Measurements from ENCODE around the gene FRAS1.

The FRAS1 gene

GRCh38 chr4:78558410-78558809 lies 501.3 kb downstream of the FRAS1 start:
- no peak for DNase-seq

- no peak for DNase-seq
These were observed 503.3 kb downstream of the FRAS1 start for GRCh38 chr4:78560296-78560963.

- no peak for DNase-seq
These were observed 504.6 kb downstream of the FRAS1 start for GRCh38 chr4:78561677-78562076.

- DNase-seq = no peak
These were observed 505.6 kb downstream of the FRAS1 start for GRCh38 chr4:78562687-78563086.

- no peak for DNase-seq
These were observed 508.8 kb downstream of the FRAS1 start for GRCh38 chr4:78565971-78566372.

GRCh38 chr4:78566834-78567499 lies 509.8 kb downstream of the FRAS1 start:
- no peak for DNase-seq

- no peak for DNase-seq
These were observed 510.5 kb downstream of the FRAS1 start for GRCh38 chr4:78567500-78568060.

- no peak for DNase-seq
These were observed 511.6 kb downstream of the FRAS1 start for GRCh38 chr4:78568640-78569305.

- no peak for DNase-seq
These were observed 512.2 kb downstream of the FRAS1 start for GRCh38 chr4:78569306-78569821.

GRCh38 chr4:78570117-78570516 lies 513.0 kb downstream of the FRAS1 start:
- no peak for DNase-seq

- no peak for DNase-seq
These were observed 514.7 kb downstream of the FRAS1 start for GRCh38 chr4:78571804-78572203.

GRCh38 chr4:78578674-78579425 lies 521.7 kb downstream of the FRAS1 start:
- no peak for DNase-seq

- no peak for DNase-seq
These were observed 524.5 kb downstream of the FRAS1 start for GRCh38 chr4:78581618-78582017.

GRCh38 chr4:78584863-78585547 lies 527.9 kb downstream of the FRAS1 start:
- DNase-seq = no peak

GRCh38 chr4:78585633-78586032 lies 528.5 kb downstream of the FRAS1 start:
- no peak for DNase-seq

- no peak for DNase-seq
These were observed 531.9 kb downstream of the FRAS1 start for GRCh38 chr4:78588894-78589545.

- DNase-seq = no peak
These were observed 534.3 kb downstream of the FRAS1 start for GRCh38 chr4:78591404-78591803.

- DNase-seq = no peak
These were observed 535.1 kb downstream of the FRAS1 start for GRCh38 chr4:78592088-78592783.
